ENCODE results near the gene ITGA3.
"Not testable (repeated sequence)": the region's sequence is repeated elsewhere in the genome, so short reads cannot be mapped to it uniquely, and the experiment has no call there.

The ITGA3 gene

GRCh38 chr17:50035945-50036344 is 20.0 kb upstream of the ITGA3 start:
- no peak for FAIRE-seq

- no peak for FAIRE-seq
Measured at GRCh38 chr17:50036455-50037261, 19.3 kb upstream of the ITGA3 start.

GRCh38 chr17:50037321-50038107 is 18.4 kb upstream of the ITGA3 start:
- no peak for FAIRE-seq

GRCh38 chr17:50039058-50039457 is 16.9 kb upstream of the ITGA3 start:
- no peak for FAIRE-seq

GRCh38 chr17:50040496-50040895 is 15.4 kb upstream of the ITGA3 start:
- FAIRE-seq = not testable (repeated sequence)

GRCh38 chr17:50042211-50042610 is 13.7 kb upstream of the ITGA3 start:
- FAIRE-seq = no peak

GRCh38 chr17:50043290-50044148 is 12.4 kb upstream of the ITGA3 start:
- FAIRE-seq = no peak

GRCh38 chr17:50044483-50044882 is 11.4 kb upstream of the ITGA3 start:
- FAIRE-seq = no peak

GRCh38 chr17:50045154-50045553 is 10.8 kb upstream of the ITGA3 start:
- no peak for FAIRE-seq

- FAIRE-seq = no peak
Measured at GRCh38 chr17:50046179-50046578, 9.7 kb upstream of the ITGA3 start.

- no peak for FAIRE-seq
Measured at GRCh38 chr17:50046667-50047066, 9.2 kb upstream of the ITGA3 start.

GRCh38 chr17:50047083-50047482 is 8.8 kb upstream of the ITGA3 start:
- FAIRE-seq = no peak

GRCh38 chr17:50047488-50048126 is 8.3 kb upstream of the ITGA3 start:
- FAIRE-seq = no peak

- FAIRE-seq = no peak
Measured at GRCh38 chr17:50048146-50048720, 7.7 kb upstream of the ITGA3 start.

GRCh38 chr17:50048988-50049387 is 6.9 kb upstream of the ITGA3 start:
- FAIRE-seq = no peak

- FAIRE-seq = no peak
Measured at GRCh38 chr17:50049636-50050035, 6.3 kb upstream of the ITGA3 start.

GRCh38 chr17:50050431-50051032 is 5.4 kb upstream of the ITGA3 start:
- no peak for FAIRE-seq

- FAIRE-seq = no peak
Measured at GRCh38 chr17:50051082-50051576, 4.8 kb upstream of the ITGA3 start.

- no peak for FAIRE-seq
Measured at GRCh38 chr17:50051606-50052005, 4.3 kb upstream of the ITGA3 start.

GRCh38 chr17:50052241-50052796 is 3.6 kb upstream of the ITGA3 start:
- no peak for FAIRE-seq
